ENCODE results near the gene MPHOSPH8.
"Not testable (repeated sequence)": the region's sequence is repeated elsewhere in the genome, so short reads cannot be mapped to it uniquely, and the experiment has no call there.

Gene MPHOSPH8

GRCh38 chr13:19695428-19695827, 62.0 kb downstream of the MPHOSPH8 start:
- no peak for DNase-seq

- peak; percentile 23 for DNase-seq
Observed at GRCh38 chr13:19695829-19696228, 62.4 kb downstream of the MPHOSPH8 start.

GRCh38 chr13:19700963-19701362, 67.5 kb downstream of the MPHOSPH8 start:
- not testable (repeated sequence) for DNase-seq

- DNase-seq, result not testable (repeated sequence)
Observed at GRCh38 chr13:19701619-19702018, 68.2 kb downstream of the MPHOSPH8 start.

- not testable (repeated sequence) for DNase-seq
Observed at GRCh38 chr13:19704256-19704655, 70.8 kb downstream of the MPHOSPH8 start.

GRCh38 chr13:19709039-19709438, 75.6 kb downstream of the MPHOSPH8 start:
- DNase-seq, result not testable (repeated sequence)

- not testable (repeated sequence) for DNase-seq
Observed at GRCh38 chr13:19709782-19710181, 76.3 kb downstream of the MPHOSPH8 start.

- DNase-seq, result peak; percentile 28
Observed at GRCh38 chr13:19713186-19713965, 79.9 kb downstream of the MPHOSPH8 start.

GRCh38 chr13:19720039-19720438, 86.6 kb downstream of the MPHOSPH8 start:
- no peak for DNase-seq

All from hematopoietic multipotent progenitor cell treated with erythropoietin and hydrocortisone succinate and interleukin-3 and kit ligand, for 6 days (in vitro differentiated cells).